Activated B cell treated with CpG ODN at 0.5 μM for 24 hours (primary cell): ENCODE data around the gene MBOAT7. TPM values are rescaled to one million over a fixed set of nuclear protein-coding genes. Genes with fewer than 3 reads are reported as not detected.

Experiments
- ATAC-seq: fragments of 200-7000 bp; cut with Tn5 transposase; one replicate; pipeline ENCODE4 v1.10.0; 2021; ENCODE audit warnings: low read depth, mild to moderate bottlenecking, moderate library complexity
- CTCF ChIA-PET: fragments of 350-600 bp; sonication (Branson Sonifier 250); formaldehyde crosslinking; loops from one replicate; lab custom pipeline; 2021; ENCODE audit warnings: antibody characterized with exemption; lab: Charles Lee
- POLR2A ChIA-PET: fragments of 350-600 bp; sonication (Branson Sonifier 250); formaldehyde crosslinking; loops from one replicate; lab custom pipeline; 2021; ENCODE audit warnings: antibody characterized with exemption; lab: Charles Lee
- DNase-seq: peaks from one replicate; pipeline ENCODE4 v3.0.0; 2022
- H3K27ac Mint-ChIP-seq: one replicate; pipeline ENCODE4 v1.8.0; 2020; ENCODE audit warnings: mixed read lengths
- H3K27me3 Mint-ChIP-seq: one replicate; pipeline ENCODE4 v1.8.0; 2021; ENCODE audit warnings: mixed read lengths
- H3K36me3 Mint-ChIP-seq: one replicate; pipeline ENCODE4 v1.8.0; 2021; ENCODE audit warnings: low read depth, mixed read lengths
- H3K4me1 Mint-ChIP-seq: one replicate; pipeline ENCODE4 v1.8.0; 2021; ENCODE audit warnings: mixed read lengths
- H3K4me3 Mint-ChIP-seq: one replicate; pipeline ENCODE4 v1.8.0; 2020; ENCODE audit warnings: mild to moderate bottlenecking, mixed read lengths
- H3K9me3 Mint-ChIP-seq: one replicate; pipeline ENCODE4 v1.8.0; 2020; ENCODE audit warnings: mixed read lengths
- CTCF ChIP-seq: fragments of 200-600 bp; IDR thresholded peaks from one replicate; pipeline ENCODE4 v1.8.0; 2022; ENCODE audit warnings: antibody characterized with exemption, mild to moderate bottlenecking
- intact Hi-C: fragments of 100-400 bp; cut with micrococcal nuclease; formaldehyde crosslinking; loops from one replicate; pipeline ENCODE4 v1.15.1; 2024
- total RNA-seq: library from RNA; stranded (reverse); gene quantifications from 2 replicates; pipeline ENCODE4 v1.2.3, GENCODE V29; 2022

The MBOAT7 gene
- total RNA-seq, 1 donor from 2014 or later, result 21.4 TPM

- Mint-ChIP-seq H3K4me3 (peak within 1 kb of the TSS; percentile 100), H3K27me3 (peaks cover 8% of the 10 kb centered on the region), H3K9me3 (no peaks in the 10 kb centered on the region), H3K4me1 (peaks cover 51% of the 10 kb centered on the region), H3K27ac (peak within 1 kb of the TSS; percentile 99), H3K36me3 (peaks cover 39% of the 10 kb centered on the region)
- ChIA-PET POLR2A (interaction anchor here (0.6 to 4.7 kb wide), 16 partner anchors 16 to 1005 kb away, joined by 3 to 69 read pairs (median 5); partner anchors contain the start of genes CNOT3, LENG8, MBOAT7 and NDUFA3), CTCF (interaction anchor here (0.8 to 1.5 kb wide), 7 partner anchors 9 to 231 kb away, joined by 3 to 4 read pairs (median 3); no protein-coding TSS in a partner anchor)
- intact Hi-C loops, result loop anchor here (1.0 to 10.0 kb wide), 6 partner anchors 22 to 290 kb away; partner anchors contain the start of genes CNOT3, LENG8, NDUFA3 and PRPF31
- TF ChIP-seq CTCF, result no peak
- peak; percentile 84 for DNase-seq
- peak; percentile 85 for ATAC-seq
These were observed 29.8 kb downstream of the MBOAT7 start, which contains the start of gene LENG1 for GRCh38 chr19:54159352-54160181. TSS of gene LENG1 (minus strand) at chr19:54159721. CDS start at chr19:54159695, 26 bp downstream.

- Mint-ChIP-seq H3K27ac (peak overlapping the region; percentile 99), H3K27me3 (peaks cover 2% of the 10 kb centered on the region), H3K36me3 (peaks cover 46% of the 10 kb centered on the region), H3K4me1 (peaks cover 46% of the 10 kb centered on the region), H3K9me3 (no peaks in the 10 kb centered on the region), H3K4me3 (peak overlapping the region; percentile 100)
- ChIA-PET POLR2A (interaction anchor here (0.6 to 4.7 kb wide), 16 partner anchors 15 to 1004 kb away, joined by 3 to 69 read pairs (median 5); partner anchors contain the start of genes CNOT3, LENG8, MBOAT7 and NDUFA3), CTCF (interaction anchor here (0.8 to 1.5 kb wide), 7 partner anchors 9 to 232 kb away, joined by 3 to 4 read pairs (median 3); no protein-coding TSS in a partner anchor)
- ATAC-seq, result no peak
- intact Hi-C loops, result loop anchor here (1.0 to 2.0 kb wide), 4 partner anchors 22 to 56 kb away; partner anchors contain the start of genes CNOT3, NDUFA3, PRPF31 and TFPT
- DNase-seq, result no peak
- TF ChIP-seq CTCF, result no peak
These were observed 30.5 kb downstream of the MBOAT7 start for GRCh38 chr19:54158812-54159351.

- DNase-seq, result no peak
- CTCF ChIA-PET, result no interaction called here
- intact Hi-C loops, result no loop called here
- POLR2A ChIA-PET, result interaction anchor here (1.0 to 4.7 kb wide), 2 partner anchors 15 to 19 kb away, joined by 3 to 69 read pairs; partner anchors contain the start of gene CNOT3
- Mint-ChIP-seq H3K36me3 (peaks cover 62% of the 10 kb centered on the region), H3K27ac (no peak overlapping the region), H3K27me3 (no peaks in the 10 kb centered on the region), H3K9me3 (no peaks in the 10 kb centered on the region), H3K4me1 (peaks cover 37% of the 10 kb centered on the region), H3K4me3 (no peak overlapping the region)
- no peak for ATAC-seq
- TF ChIP-seq CTCF, result no peak
These were observed 32.4 kb downstream of the MBOAT7 start for GRCh38 chr19:54156953-54157352.

GRCh38 chr19:54156490-54156889 lies 32.9 kb downstream of the MBOAT7 start:
- POLR2A ChIA-PET, result interaction anchor here (4.7 kb wide), 1 partner anchor 19 kb away, joined by 69 read pairs; the partner anchor contains the start of gene CNOT3
- Mint-ChIP-seq H3K27me3 (no peaks in the 10 kb centered on the region), H3K4me1 (peaks cover 34% of the 10 kb centered on the region), H3K9me3 (no peaks in the 10 kb centered on the region), H3K27ac (no peak overlapping the region), H3K36me3 (peaks cover 67% of the 10 kb centered on the region), H3K4me3 (no peak overlapping the region)
- ATAC-seq (no peak), DNase-seq (no peak)
- TF ChIP-seq CTCF, result no peak
- intact Hi-C loops, result no loop called here
- CTCF ChIA-PET, result no interaction called here
